ENCODE measurements around the gene CRABP1.

GRCh38 chr15:78312536-78312935 is 27.6 kb upstream of the CRABP1 start:
- TF ChIP-seq, protein P1, sequence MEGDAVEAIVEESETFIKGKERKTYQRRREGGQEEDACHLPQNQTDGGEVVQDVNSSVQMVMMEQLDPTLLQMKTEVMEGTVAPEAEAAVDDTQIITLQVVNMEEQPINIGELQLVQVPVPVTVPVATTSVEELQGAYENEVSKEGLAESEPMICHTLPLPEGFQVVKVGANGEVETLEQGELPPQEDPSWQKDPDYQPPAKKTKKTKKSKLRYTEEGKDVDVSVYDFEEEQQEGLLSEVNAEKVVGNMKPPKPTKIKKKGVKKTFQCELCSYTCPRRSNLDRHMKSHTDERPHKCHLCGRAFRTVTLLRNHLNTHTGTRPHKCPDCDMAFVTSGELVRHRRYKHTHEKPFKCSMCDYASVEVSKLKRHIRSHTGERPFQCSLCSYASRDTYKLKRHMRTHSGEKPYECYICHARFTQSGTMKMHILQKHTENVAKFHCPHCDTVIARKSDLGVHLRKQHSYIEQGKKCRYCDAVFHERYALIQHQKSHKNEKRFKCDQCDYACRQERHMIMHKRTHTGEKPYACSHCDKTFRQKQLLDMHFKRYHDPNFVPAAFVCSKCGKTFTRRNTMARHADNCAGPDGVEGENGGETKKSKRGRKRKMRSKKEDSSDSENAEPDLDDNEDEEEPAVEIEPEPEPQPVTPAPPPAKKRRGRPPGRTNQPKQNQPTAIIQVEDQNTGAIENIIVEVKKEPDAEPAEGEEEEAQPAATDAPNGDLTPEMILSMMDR (IDR thresholded peaks at IDR 0.05): no peak
- no peak for TF ChIP-seq POLR2A (IDR thresholded peaks at IDR 0.05)

All from Peyer's patch (tissue), 4 donors.